ENCODE measurements around the gene WNT2B. TPM values are rescaled to one million over a fixed set of nuclear protein-coding genes. Genes with fewer than 3 reads are reported as not detected.
A peak's percentile ranks its signal among the peaks of the same experiment; 100 is the strongest.

Gene WNT2B
- total RNA-seq, 1 experiment from 2014 or later, result 0.68 TPM

DNA sequence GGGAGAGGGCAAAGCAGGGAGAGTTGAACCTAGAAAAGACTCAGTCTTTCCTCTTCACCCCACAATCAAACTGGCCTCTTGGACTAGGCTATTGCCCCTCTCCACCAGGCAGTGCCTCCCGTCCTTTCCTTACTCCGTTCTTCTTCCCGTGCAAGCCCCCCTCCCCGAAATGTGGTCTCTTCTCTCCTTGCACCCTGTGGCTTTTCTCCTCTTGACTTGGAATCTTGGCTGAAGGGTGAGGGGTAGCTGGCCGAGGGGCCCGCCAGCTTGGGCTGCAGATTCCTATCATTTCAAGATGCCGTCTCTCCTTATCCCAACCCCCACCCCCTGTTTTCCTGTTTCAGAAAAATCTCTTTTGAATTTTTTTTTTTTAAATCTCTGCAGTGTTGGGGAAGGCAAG lies 1.6 kb downstream of the WNT2B start:
- WGBS (ENCODE audit: extremely low coverage, insufficient read length, low lambda C conversion rate), result no CpG with 5 or more reads among the region's 7 CpGs
- H3K27ac Mint-ChIP-seq, result no peak overlapping the region
- no peak overlapping the region for H3K18ac ChIP-seq (ENCODE audit: insufficient read length, low read depth, low read length)
- H2BK15ac ChIP-seq (ENCODE audit: low read depth, low read length), result no peak overlapping the region
- H3K23me2 ChIP-seq (ENCODE audit: insufficient read length, low read depth, low read length, poor library complexity, severe bottlenecking), result peaks cover 24% of the 10 kb centered on the region
- H2AFZ ChIP-seq (ENCODE audit: low read length), result no peak overlapping the region
- no peaks in the 10 kb centered on the region; a peak in 1 of 5 replicates for H3K9me3 Mint-ChIP-seq
- H3K4me2 ChIP-seq (ENCODE audit: insufficient read depth, insufficient read length, low read length), result peak overlapping the region; percentile 93
- peaks cover 44% of the 10 kb centered on the region for H3K27me3 ChIP-seq (ENCODE audit: insufficient read depth, low read length)
- H3K4me3 Mint-ChIP-seq, result peak overlapping the region in 1 of 2 experiments; percentile 85; a peak in 2 of 5 replicates
- H3K4me1 ChIP-seq (ENCODE audit: insufficient read depth, low read length), result 0 out of 2 replicates have a peak, but pooled peaks cover 3% of the 10 kb centered on the region
- H3K4me1 Mint-ChIP-seq, result peaks cover 22 to 34% of the 10 kb centered on the region in 2 experiments
- H4K20me1 ChIP-seq (ENCODE audit: control insufficient read depth, insufficient read depth, insufficient read length), result no peaks in the 10 kb centered on the region
- no peak overlapping the region for H2BK5ac ChIP-seq (ENCODE audit: insufficient read length, low read length)
- no peak overlapping the region for H3K27ac ChIP-seq (ENCODE audit: insufficient read length, low read depth, low read length)
- H3K79me2 ChIP-seq (ENCODE audit: insufficient read depth, low read length), result no peaks in the 10 kb centered on the region
- no peak overlapping the region for H4K8ac ChIP-seq (replicated peaks; ENCODE audit: insufficient read length, low read depth, low read length)
- H3K36me3 Mint-ChIP-seq (ENCODE audit: insufficient read depth in 1 of 3, low read depth in 3 of 3), result no peaks in the 10 kb centered on the region
- no peak overlapping the region for H2BK12ac ChIP-seq (ENCODE audit: insufficient read length, low read depth, low read length)
- no peak for TF ChIP-seq CTCF (conservative IDR thresholded peaks at IDR 0.05)
- H3K4ac ChIP-seq (ENCODE audit: low read depth, low read length), result no peak overlapping the region
- H3K23ac ChIP-seq (ENCODE audit: insufficient read length, low read depth, low read length), result no peak overlapping the region
- no peaks in the 10 kb centered on the region for H3K79me1 ChIP-seq (ENCODE audit: insufficient read depth, low read depth, low read length, poor library complexity, severe bottlenecking)
- no peak overlapping the region for H3K9ac ChIP-seq (ENCODE audit: extremely low read depth, insufficient read length, low read length)
- H2BK120ac ChIP-seq (ENCODE audit: low read depth, low read length, poor library complexity, severe bottlenecking), result no peak overlapping the region
- no peak overlapping the region for H2AK5ac ChIP-seq (ENCODE audit: insufficient read length, low read length)
- no peaks in the 10 kb centered on the region for H3K9me3 ChIP-seq (ENCODE audit: control insufficient read depth, low read depth, low read length)
- no peak overlapping the region for H2BK20ac ChIP-seq (ENCODE audit: low read depth, low read length, poor library complexity, severe bottlenecking)
- no peak overlapping the region for H4K5ac ChIP-seq (ENCODE audit: insufficient read length, low read depth, low read length)
- H3K27me3 Mint-ChIP-seq (ENCODE audit: low read depth), result peaks cover 92% of the 10 kb centered on the region
- no peak overlapping the region for H4K91ac ChIP-seq (ENCODE audit: insufficient read length, low read depth, low read length)
- no peak overlapping the region for H3K56ac ChIP-seq (ENCODE audit: insufficient read length, low read depth, low read length)
- no peak overlapping the region for H3T11ph ChIP-seq (ENCODE audit: low read length)
- DNase-seq, result no peak
- H3K14ac ChIP-seq (ENCODE audit: insufficient read depth, low read length), result no peak overlapping the region
